HepG2 (cell line): Measurements from ENCODE around the gene MADCAM1. TPM values are rescaled to one million over a fixed set of nuclear protein-coding genes. Genes with fewer than 3 reads are reported as not detected.

Source experiments
- BRCA1 ChIP-seq: sonication (generic); formaldehyde crosslinking; IDR thresholded peaks from 2 replicates; pipeline ENCODE4 v1.4.0; 2020; ENCODE audit warnings: missing genetic modification reagents
- ELF4 ChIP-seq: sonication (generic); formaldehyde crosslinking; IDR thresholded peaks from 2 replicates; pipeline ENCODE4 v1.5.0; 2020; ENCODE audit warnings: missing genetic modification reagents, mild to moderate bottlenecking, moderate library complexity, borderline replicate concordance
- HIVEP1 ChIP-seq: sonication (generic); formaldehyde crosslinking; IDR thresholded peaks from 2 replicates; pipeline ENCODE4 v1.4.0; 2020; ENCODE audit warnings: mild to moderate bottlenecking, missing genetic modification reagents
- HOXA3 ChIP-seq: sonication (generic); formaldehyde crosslinking; IDR thresholded peaks from 2 replicates; pipeline ENCODE4 v1.5.0; 2020; ENCODE audit warnings: missing genetic modification reagents
- KDM5B ChIP-seq: sonication (generic); formaldehyde crosslinking; IDR thresholded peaks from 2 replicates; pipeline ENCODE4 v1.4.0; 2020; ENCODE audit warnings: missing genetic modification reagents, mild to moderate bottlenecking, borderline replicate concordance
- RFXANK ChIP-seq: IDR thresholded peaks from 2 replicates; pipeline ENCODE4 v1.6.1; 2016
- RXRA ChIP-seq: sonication (generic); formaldehyde crosslinking; IDR thresholded peaks from 2 replicates; pipeline ENCODE4 v1.5.1; 2020; ENCODE audit warnings: missing genetic modification reagents
- SALL1 ChIP-seq: sonication (generic); formaldehyde crosslinking; IDR thresholded peaks from 2 replicates; pipeline ENCODE4 v1.8.0; 2022; ENCODE audit warnings: mild to moderate bottlenecking, missing genetic modification reagents
- SOX6 ChIP-seq, 2 experiments: fragments of 450-650 bp in 1 of 2; sonication (generic) in 1 of 2; formaldehyde crosslinking in 1 of 2; IDR thresholded peaks; 2 replicates each; pipeline versions ENCODE4 v1.4.0 to v1.6.1; 2017 to 2020; ENCODE audit warnings: antibody characterized with exemption in 1 of 2, mild to moderate bottlenecking in 1 of 2, missing genetic modification reagents in 1 of 2
- SRSF1 ChIP-seq: fragments of 200-400 bp; formaldehyde crosslinking; optimal IDR thresholded peaks from 2 replicates; pipeline ENCODE3; 2017; ENCODE audit warnings: mild to moderate bottlenecking, low read depth, low read length, moderate library complexity
- STAG1 ChIP-seq: sonication (generic); formaldehyde crosslinking; IDR thresholded peaks from 2 replicates; pipeline ENCODE4 v1.4.0; 2020; ENCODE audit warnings: missing genetic modification reagents
- TGIF2 ChIP-seq: IDR thresholded peaks from 2 replicates; pipeline ENCODE4 v1.6.1; 2016; ENCODE audit warnings: control low read depth, missing compliant biosample characterization
- ZBTB43 ChIP-seq: sonication (generic); formaldehyde crosslinking; conservative IDR thresholded peaks from 2 replicates; pipeline ENCODE4 v1.4.0; 2020; ENCODE audit warnings: missing genetic modification reagents
- ZFP36L2 ChIP-seq: sonication (generic); formaldehyde crosslinking; IDR thresholded peaks from 2 replicates; pipeline ENCODE4 v1.4.0; 2020; ENCODE audit warnings: missing genetic modification reagents
- ZNF263 ChIP-seq: sonication (generic); formaldehyde crosslinking; IDR thresholded peaks from 2 replicates; pipeline ENCODE4 v1.4.0; 2020; ENCODE audit warnings: missing genetic modification reagents
- ZNF564 ChIP-seq: sonication (generic); formaldehyde crosslinking; IDR thresholded peaks from 2 replicates; pipeline ENCODE4 v1.8.1; 2023; ENCODE audit warnings: mild to moderate bottlenecking, missing genetic modification reagents
- ZNF577 ChIP-seq: sonication (generic); formaldehyde crosslinking; IDR thresholded peaks from 2 replicates; pipeline ENCODE4 v1.4.0; 2020; ENCODE audit warnings: mild to moderate bottlenecking, low read depth, missing genetic modification reagents, borderline replicate concordance
- ZNF619 ChIP-seq: sonication (generic); formaldehyde crosslinking; IDR thresholded peaks from 2 replicates; pipeline ENCODE4 v1.4.0; 2020; ENCODE audit warnings: mild to moderate bottlenecking, missing genetic modification reagents
- ZNF678 ChIP-seq: sonication (generic); formaldehyde crosslinking; IDR thresholded peaks from 2 replicates; pipeline ENCODE4 v1.4.0; 2020; ENCODE audit warnings: mild to moderate bottlenecking, missing genetic modification reagents
- ZNF687 ChIP-seq: sonication (generic); formaldehyde crosslinking; IDR thresholded peaks from 2 replicates; pipeline ENCODE4 v1.5.1; 2020; ENCODE audit warnings: mild to moderate bottlenecking, missing genetic modification reagents, moderate library complexity
- ZNF7 ChIP-seq: IDR thresholded peaks from 2 replicates; pipeline ENCODE4 v1.6.1; 2016; ENCODE audit warnings: missing biosample characterization, missing genetic modification reagents
- polyA plus RNA-seq, 8 experiments: library from polyadenylated mRNA; depleted of rRNA in 3 of 8; stranded (reverse) in 7 of 8; unstranded in 1 of 8; fragments of >200 nt; fragmentation: Illumina TruSeq in 4 of 8; extraction: Trizol in 4 of 8; gene quantifications; 2 replicates each; pipeline versions ENCODE4 v1.2.1 to v1.2.3, GENCODE V29; 2011 to 2016; ENCODE audit warnings: low read depth in 4 of 8, missing spikeins in 1 of 8, mixed read lengths in 1 of 8; ENCODE audit not compliant: insufficient read depth in 1 of 8
- total RNA-seq, 5 experiments: library from RNA; depleted of rRNA; stranded (reverse); fragments of >200 nt; fragmentation: Illumina TruSeq; extraction: Trizol; gene quantifications; 2 replicates each; pipeline ENCODE4 v1.2.3, GENCODE V29; 2016; ENCODE audit warnings: low read depth in 1 of 5
- TF ChIP-seq, protein P1 (sequence below), 2 experiments: fragments of 450-650 bp in 1 of 2; sonication (generic) in 1 of 2; formaldehyde crosslinking; IDR thresholded peaks; 2 replicates each; pipeline versions ENCODE4 v1.5.0 to v1.8.0; 2020 to 2022; ENCODE audit warnings: mild to moderate bottlenecking in 1 of 2, missing genetic modification reagents in 1 of 2

Gene MADCAM1
- total and polyA plus RNA-seq, 2 of the 13 experiments (the other 11 are each of a cell fraction or from before 2014, with no cell fraction given), result 0.29 to 0.33 TPM

DNA sequence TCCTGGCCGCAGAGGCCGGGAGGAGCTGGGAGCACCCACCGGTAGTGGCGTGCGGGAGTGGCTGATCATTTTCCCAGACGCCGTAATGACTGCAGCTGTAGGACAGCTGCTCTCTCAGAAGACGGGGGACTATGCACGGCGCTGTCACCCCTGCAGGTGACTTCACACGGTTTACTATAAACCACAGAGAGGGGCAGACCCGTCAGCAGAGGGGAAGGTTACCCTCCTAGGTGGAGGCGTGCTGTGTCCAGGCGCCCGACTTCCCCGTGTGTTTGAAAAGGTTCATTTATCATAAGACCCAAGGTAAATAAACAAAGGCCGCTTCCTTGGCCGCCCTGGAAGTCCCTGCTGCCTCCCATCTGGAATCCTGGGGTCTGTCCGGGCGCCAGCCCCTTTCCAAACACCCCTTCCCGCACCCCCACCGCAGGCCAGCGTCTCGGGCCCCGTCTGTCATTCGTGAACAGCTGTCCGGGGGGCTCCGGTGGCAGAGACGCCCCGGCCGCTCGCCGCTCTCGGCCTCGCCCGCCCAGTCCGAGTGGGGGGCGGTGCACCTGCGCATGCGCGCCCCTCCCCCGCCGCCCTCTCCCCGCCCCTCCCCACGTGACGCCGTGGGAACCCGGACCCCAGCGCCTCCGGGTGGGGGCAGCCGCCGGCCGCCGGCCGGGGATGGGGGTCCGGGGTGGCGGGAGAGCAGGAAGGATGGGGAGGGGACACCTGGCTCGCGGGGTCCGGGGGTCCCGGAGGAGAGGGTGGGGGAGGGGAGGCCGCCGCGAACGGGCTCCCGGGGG lies 36.4 kb upstream of the MADCAM1 start (continued):
- no peak for TF ChIP-seq ZNF577 (CRISPR knock-in tag)
- peak; percentile 49; the same call in 1 of the 2 replicates for TF ChIP-seq RXRA (CRISPR knock-in tag)
- TF ChIP-seq HIVEP1 (CRISPR knock-in tag), result no peak
- TF ChIP-seq ZBTB43 (CRISPR knock-in tag), result 0 out of 2 replicates have a peak, but pooled peaks have one; percentile 42
- TF ChIP-seq ZNF263, result peak; percentile 97
- TF ChIP-seq ZNF687 (CRISPR knock-in tag), result peak; percentile 69
- TF ChIP-seq RFXANK (CRISPR knock-in tag), result no peak
- TF ChIP-seq ZNF7, result no peak
- no peak for TF ChIP-seq ZNF678 (CRISPR knock-in tag)
- no peak for TF ChIP-seq BRCA1 (CRISPR knock-in tag)
- TF ChIP-seq ZNF564, result peak; percentile 44; the same call in 1 of the 2 replicates
- TF ChIP-seq ZFP36L2, result no peak
- peak; percentile 2; the same call in 1 of the 2 replicates for TF ChIP-seq STAG1 (CRISPR knock-in tag)
- no peak for TF ChIP-seq SOX6 (IDR thresholded peaks at IDR 0.05)
- TF ChIP-seq SOX6 (CRISPR knock-in tag; IDR thresholded peaks at IDR 0.05), result 0 out of 2 replicates have a peak, but pooled peaks have one; percentile 28
- peak; percentile 43; the same call in 1 of the 2 replicates for TF ChIP-seq SALL1
- 0 out of 2 replicates have a peak, but pooled peaks have one; percentile 64 for TF ChIP-seq ELF4 (CRISPR knock-in tag)
- TF ChIP-seq, protein P1, sequence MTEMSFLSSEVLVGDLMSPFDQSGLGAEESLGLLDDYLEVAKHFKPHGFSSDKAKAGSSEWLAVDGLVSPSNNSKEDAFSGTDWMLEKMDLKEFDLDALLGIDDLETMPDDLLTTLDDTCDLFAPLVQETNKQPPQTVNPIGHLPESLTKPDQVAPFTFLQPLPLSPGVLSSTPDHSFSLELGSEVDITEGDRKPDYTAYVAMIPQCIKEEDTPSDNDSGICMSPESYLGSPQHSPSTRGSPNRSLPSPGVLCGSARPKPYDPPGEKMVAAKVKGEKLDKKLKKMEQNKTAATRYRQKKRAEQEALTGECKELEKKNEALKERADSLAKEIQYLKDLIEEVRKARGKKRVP (CRISPR knock-in tag; IDR thresholded peaks at IDR 0.05), result no peak
- no peak for TF ChIP-seq HOXA3
- TF ChIP-seq SRSF1, result no peak
- TF ChIP-seq ZNF619 (CRISPR knock-in tag), result no peak
- peak; percentile 40; the same call in 1 of the 2 replicates for TF ChIP-seq KDM5B (CRISPR knock-in tag)
- TF ChIP-seq TGIF2 (CRISPR knock-in tag), result peak; percentile 40; the same call in 1 of the 2 replicates
